Endothelial cell of umbilical vein (primary cell): Measurements from ENCODE around the gene FYTTD1. TPM values are rescaled to one million over a fixed set of nuclear protein-coding genes. Genes with fewer than 3 reads are reported as not detected.

Experiments
- BruUV-seq: library from RNA; stranded (reverse); fragments of 400-500 nt; replicated peaks from 2 replicates; lab custom pipeline; 2021; lab: Mats Ljungman, UMichigan
- CTCF ChIA-PET: fragments of 300-600, 350-600 bp; sonication (Branson Sonifier 250); formaldehyde crosslinking; loops from one replicate; lab custom pipeline; 2021; ENCODE audit warnings: antibody characterized with exemption, inconsistent platforms; lab: Charles Lee
- POLR2A ChIA-PET: fragments of 300-600, 350-600 bp; sonication (Branson Sonifier 250); formaldehyde crosslinking; loops from one replicate; lab custom pipeline; 2021; ENCODE audit warnings: antibody characterized with exemption, inconsistent platforms; lab: Charles Lee
- DNase-seq: peaks from one replicate; pipeline ENCODE4 v3.0.0-alpha.2; 2011; ENCODE audit warnings: low read depth, low spot score
- FAIRE-seq: peaks from 2 replicates; lab custom pipeline; 2011; peaks lifted over from hg19 to GRCh38; lab: Jason Lieb, UNC
- H2AFZ ChIP-seq: 2 replicates; pipeline ENCODE4 v1.6.0; 2012; ENCODE audit warnings: low read depth, low read length, control low read depth, inconsistent platforms
- H3K27ac ChIP-seq: 2 replicates; pipeline ENCODE4 v1.5.1; 2011; ENCODE audit warnings: low read depth, mild to moderate bottlenecking, control low read depth, low read length, moderate library complexity; ENCODE audit not compliant: insufficient read depth
- H3K27me3 ChIP-seq, 2 experiments: 2 replicates each; pipeline versions ENCODE4 v1.6.0 to v1.6.1; 2011; ENCODE audit warnings: low read length in 2 of 2, mixed read lengths in 1 of 2; ENCODE audit not compliant: control insufficient read depth in 2 of 2, insufficient read depth in 2 of 2
- H3K36me3 ChIP-seq, 2 experiments: 2 replicates in 1 of 2; 3 replicates in 1 of 2; pipeline ENCODE4 v1.5.1; 2011; ENCODE audit warnings: low read length in 2 of 2, mild to moderate bottlenecking in 1 of 2, moderate library complexity in 1 of 2; ENCODE audit not compliant: control insufficient read depth in 2 of 2, insufficient read depth in 2 of 2; ENCODE audit errors: extremely low read depth in 1 of 2
- H3K4me1 ChIP-seq: 3 replicates; pipeline ENCODE4 v1.5.1; 2011; ENCODE audit warnings: mild to moderate bottlenecking, low read length; ENCODE audit not compliant: control insufficient read depth, insufficient read depth; ENCODE audit errors: extremely low read depth
- H3K4me2 ChIP-seq: 2 replicates; pipeline ENCODE4 v1.6.1; 2011; ENCODE audit warnings: low read length, control low read depth, mixed read lengths; ENCODE audit not compliant: insufficient read depth
- H3K4me3 ChIP-seq, 3 experiments: fragments of 200-600 bp in 1 of 3; sonication (generic), shearing (Covaris generic) in 1 of 3; replicated peaks in 1 of 3; 2 replicates each; pipeline ENCODE4 v1.5.1; 2011 to 2016; ENCODE audit warnings: control low read depth in 3 of 3, low read length in 3 of 3, mild to moderate bottlenecking in 2 of 3, inconsistent platforms in 1 of 3, low read depth in 1 of 3, moderate library complexity in 1 of 3; ENCODE audit not compliant: insufficient read depth in 1 of 3
- H3K79me2 ChIP-seq: 2 replicates; pipeline ENCODE4 v1.6.0; 2012; ENCODE audit warnings: low read length, inconsistent platforms; ENCODE audit not compliant: control insufficient read depth, insufficient read depth
- H3K9ac ChIP-seq: replicated peaks from 2 replicates; pipeline ENCODE3; 2011; ENCODE audit warnings: low read length, control low read depth; ENCODE audit not compliant: insufficient read depth; ENCODE audit errors: extremely low read depth
- H3K9me1 ChIP-seq: replicated peaks from 3 replicates; pipeline ENCODE4 v1.6.0; 2011; ENCODE audit warnings: mild to moderate bottlenecking, low read length; ENCODE audit not compliant: control insufficient read depth, insufficient read depth; ENCODE audit errors: extremely low read depth
- H3K9me3 ChIP-seq: replicated peaks from 2 replicates; pipeline ENCODE4 v1.5.1; 2012; ENCODE audit warnings: low read length, inconsistent platforms; ENCODE audit not compliant: control insufficient read depth, insufficient read depth
- H4K20me1 ChIP-seq: replicated peaks from 2 replicates; pipeline ENCODE3; 2011; ENCODE audit warnings: mild to moderate bottlenecking, low read length; ENCODE audit not compliant: control insufficient read depth, insufficient read depth; ENCODE audit errors: extremely low read depth
- CTCF ChIP-seq, 2 donors: IDR thresholded peaks; 1 replicate in 1 of 2; 2 replicates in 1 of 2; pipeline ENCODE4 v1.5.1; 2011; ENCODE audit warnings: low read length in 2 of 2, mild to moderate bottlenecking in 2 of 2, moderate library complexity in 2 of 2, control low read depth in 1 of 2, inconsistent platforms in 1 of 2, low read depth in 1 of 2; ENCODE audit not compliant: insufficient read depth in 1 of 2; ENCODE audit errors: extremely low read depth in 1 of 2
- EZH2 ChIP-seq: IDR thresholded peaks from 2 replicates; pipeline ENCODE4 v1.6.1; 2012; ENCODE audit warnings: borderline replicate concordance, low read depth, mild to moderate bottlenecking, moderate library complexity, low read length, inconsistent platforms; ENCODE audit not compliant: severe bottlenecking
- FOS ChIP-seq: IDR thresholded peaks from 2 replicates; pipeline ENCODE4 v1.6.1; 2011; ENCODE audit warnings: mild to moderate bottlenecking, low read length, moderate library complexity, borderline replicate concordance; ENCODE audit not compliant: insufficient read depth
- GATA2 ChIP-seq: IDR thresholded peaks from 2 replicates; pipeline ENCODE4 v1.7.0; 2011; ENCODE audit warnings: low read depth, mild to moderate bottlenecking, moderate library complexity, mixed read lengths, low read length; ENCODE audit not compliant: insufficient read length, insufficient read depth
- JUN ChIP-seq: IDR thresholded peaks from 2 replicates; pipeline ENCODE4 v1.6.1; 2011; ENCODE audit warnings: borderline replicate concordance, low read depth; ENCODE audit not compliant: insufficient read length, insufficient read depth
- MYC ChIP-seq: IDR thresholded peaks from one replicate; pipeline ENCODE4 v1.6.1; 2011; ENCODE audit warnings: mild to moderate bottlenecking, low read depth, low read length
- POLR2A ChIP-seq: IDR thresholded peaks from 2 replicates; pipeline ENCODE4 v1.6.1; 2012; ENCODE audit warnings: low read depth, mild to moderate bottlenecking, control low read depth, low read length
- POLR2AphosphoS5 ChIP-seq: IDR thresholded peaks from 2 replicates; pipeline ENCODE4 v1.6.1; 2012; ENCODE audit warnings: low read depth, mild to moderate bottlenecking, control low read depth, low read length, moderate library complexity; ENCODE audit not compliant: insufficient read depth
- dilution Hi-C: fragments of 300-500 bp; cut with MboI; formaldehyde crosslinking; loops from one replicate; pipeline ENCODE4 v1.15.0; 2019; ENCODE audit warnings: low sequenced_read_pairs; ENCODE audit not compliant: extremely low pct_ligation_motif_present
- intact Hi-C: fragments of 100-400 bp; cut with micrococcal nuclease; formaldehyde crosslinking; loops from one replicate; pipeline ENCODE4 v1.10.0; 2022
- polyA plus RNA-seq, 4 experiments: library from polyadenylated mRNA; depleted of rRNA in 3 of 4; stranded (reverse) in 3 of 4; unstranded in 1 of 4; fragments of >200 nt; gene quantifications; 2 replicates each; pipeline versions ENCODE4 v1.2.1 to v1.2.3, GENCODE V29; 2011 to 2012; ENCODE audit warnings: missing spikeins in 1 of 4
- total RNA-seq: library from RNA; stranded (reverse); gene quantifications from 2 replicates; pipeline ENCODE4 v1.2.3, GENCODE V29; 2021
- TF ChIP-seq, protein P1 (sequence below): IDR thresholded peaks from 2 replicates; pipeline ENCODE4 v1.6.1; 2011; ENCODE audit not compliant: insufficient read depth, insufficient read length

Gene FYTTD1
- total and polyA plus RNA-seq, 2 donors (not counting 3 experiments of a cell fraction or from before 2014, with no cell fraction given), result 8.9 to 52.3 TPM

DNA sequence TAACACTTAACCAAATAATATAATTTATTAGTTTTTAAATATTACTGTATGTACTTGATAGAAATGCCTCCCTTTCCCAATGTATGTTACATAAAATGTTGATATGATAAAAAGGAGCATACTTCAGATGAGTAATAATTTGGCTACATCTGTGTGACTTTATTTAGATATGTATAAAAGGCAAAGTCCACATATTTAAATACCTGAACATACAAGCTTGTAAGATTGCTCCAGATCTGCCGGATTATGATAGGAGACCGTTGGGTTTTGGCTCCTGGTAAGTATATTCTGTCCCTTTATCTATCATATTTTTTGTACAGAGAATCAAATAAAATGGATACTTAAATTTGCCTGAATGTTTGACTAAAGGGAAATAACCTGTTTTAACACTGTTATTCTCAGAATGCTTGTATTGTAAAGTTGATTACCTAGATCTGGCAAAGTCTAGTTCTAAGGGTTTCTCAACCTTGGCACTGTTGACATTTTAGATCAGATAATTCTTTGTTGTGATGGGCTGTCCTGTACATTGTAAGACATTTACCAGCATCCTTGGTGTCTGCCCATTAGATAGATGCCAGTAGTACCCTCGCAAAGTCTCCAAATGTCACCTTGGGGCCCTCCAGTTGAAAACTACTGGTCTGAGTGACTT lies 79.8 kb downstream of the FYTTD1 start:
- no peak overlapping the region for H2AFZ ChIP-seq
- ChIA-PET POLR2A (no interaction called here), CTCF (no interaction called here)
- no peak overlapping the region for H3K27ac ChIP-seq
- intact Hi-C loops (no loop called here), dilution Hi-C loops (no loop called here)
- TF ChIP-seq, protein P1, sequence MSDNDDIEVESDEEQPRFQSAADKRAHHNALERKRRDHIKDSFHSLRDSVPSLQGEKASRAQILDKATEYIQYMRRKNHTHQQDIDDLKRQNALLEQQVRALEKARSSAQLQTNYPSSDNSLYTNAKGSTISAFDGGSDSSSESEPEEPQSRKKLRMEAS, result no peak
- TF ChIP-seq CTCF (IDR thresholded peaks at IDR 0.05; ENCODE audit: extremely low read depth in 1 of 2, insufficient read depth in 1 of 2, low read depth in 1 of 2, low read length in 2 of 2), result no peak
- no peak for TF ChIP-seq POLR2AphosphoS5
- no peak for TF ChIP-seq JUN
- TF ChIP-seq POLR2A, result no peak
- no peak for TF ChIP-seq FOS
- TF ChIP-seq GATA2, result no peak
- TF ChIP-seq EZH2, result no peak
- no peak for TF ChIP-seq MYC
- H3K9me3 ChIP-seq, result no peaks in the 10 kb centered on the region
- H3K9me1 ChIP-seq, result no peaks in the 10 kb centered on the region
- DNase-seq, result no peak
- no peaks in the 10 kb centered on the region for H3K79me2 ChIP-seq
- no peak overlapping the region for H3K9ac ChIP-seq
- H3K4me2 ChIP-seq, result no peak overlapping the region
- H3K27me3 ChIP-seq, result no peaks in the 10 kb centered on the region
- H3K4me3 ChIP-seq, result no peak overlapping the region
- peaks cover 13 to 28% of the 10 kb centered on the region in 2 experiments for H3K36me3 ChIP-seq
- FAIRE-seq, result no peak
- H4K20me1 ChIP-seq, result no peaks in the 10 kb centered on the region
- H3K4me1 ChIP-seq, result peaks cover 2% of the 10 kb centered on the region
- BruUV-seq, result no TSS peak
